ENCODE results near the gene LARGE1. TPM values are rescaled to one million over a fixed set of nuclear protein-coding genes. Genes with fewer than 3 reads are reported as not detected.

The LARGE1 gene
- total RNA-seq, 2 experiments from 2014 or later: 0.18 to 0.38 TPM

GRCh38 chr22:33715237-33715985, 204.9 kb downstream of the LARGE1 start:
- Mint-ChIP-seq H3K9me3 (peaks cover 38% of the 10 kb centered on the region), H3K36me3 (ENCODE audit: low read depth) (no peaks in the 10 kb centered on the region), H3K27ac (no peak overlapping the region), H3K4me1 (no peaks in the 10 kb centered on the region), H3K27me3 (no peaks in the 10 kb centered on the region), H3K4me3 (no peak overlapping the region)
- ChIA-PET POLR2A (no interaction called here), CTCF (no interaction called here)
- DNase-seq: no peak

GRCh38 chr22:33710326-33710725, 209.9 kb downstream of the LARGE1 start:
- ChIA-PET POLR2A (no interaction called here), CTCF (no interaction called here)

GRCh38 chr22:33707581-33707980, 212.7 kb downstream of the LARGE1 start:
- no peak overlapping the region for H3K4me3 Mint-ChIP-seq
- no peaks in the 10 kb centered on the region for H3K27me3 Mint-ChIP-seq
- H3K36me3 Mint-ChIP-seq (ENCODE audit: low read depth): no peaks in the 10 kb centered on the region
- H3K4me1 Mint-ChIP-seq: no peaks in the 10 kb centered on the region
- ChIA-PET CTCF (no interaction called here), POLR2A (no interaction called here)
- DNase-seq: no peak
- H3K27ac Mint-ChIP-seq: no peak overlapping the region
- peaks cover 28% of the 10 kb centered on the region for H3K9me3 Mint-ChIP-seq

More at GRCh38 chr22:33710326-33710725, 209.9 kb downstream of the LARGE1 start:
- Mint-ChIP-seq H3K36me3 (ENCODE audit: low read depth) (no peaks in the 10 kb centered on the region), H3K27me3 (no peaks in the 10 kb centered on the region), H3K4me3 (no peak overlapping the region), H3K27ac (no peak overlapping the region), H3K4me1 (no peaks in the 10 kb centered on the region), H3K9me3 (peaks cover 32% of the 10 kb centered on the region)
- DNase-seq: no peak

- Mint-ChIP-seq H3K36me3 (ENCODE audit: low read depth) (no peaks in the 10 kb centered on the region), H3K4me1 (no peaks in the 10 kb centered on the region), H3K4me3 (no peak overlapping the region), H3K9me3 (peaks cover 28% of the 10 kb centered on the region), H3K27me3 (no peaks in the 10 kb centered on the region), H3K27ac (no peak overlapping the region)
- no peak for DNase-seq
- ChIA-PET CTCF (no interaction called here), POLR2A (no interaction called here)
These were observed 214.2 kb downstream of the LARGE1 start for GRCh38 chr22:33706100-33706499.

- peaks cover 39% of the 10 kb centered on the region for H3K9me3 Mint-ChIP-seq
- H3K36me3 Mint-ChIP-seq (ENCODE audit: low read depth): no peaks in the 10 kb centered on the region
- ChIA-PET POLR2A (no interaction called here), CTCF (no interaction called here)
- DNase-seq: no peak
- H3K4me1 Mint-ChIP-seq: no peaks in the 10 kb centered on the region
- H3K27ac Mint-ChIP-seq: no peak overlapping the region
- no peak overlapping the region for H3K4me3 Mint-ChIP-seq
- H3K27me3 Mint-ChIP-seq: no peaks in the 10 kb centered on the region
These were observed 221.1 kb downstream of the LARGE1 start for GRCh38 chr22:33699176-33699575.

GRCh38 chr22:33697640-33698039, 222.6 kb downstream of the LARGE1 start:
- CTCF ChIA-PET: no interaction called here
- no peaks in the 10 kb centered on the region for H3K27me3 Mint-ChIP-seq
- H3K27ac Mint-ChIP-seq: no peak overlapping the region
- H3K4me3 Mint-ChIP-seq: no peak overlapping the region
- POLR2A ChIA-PET: no interaction called here
- H3K36me3 Mint-ChIP-seq (ENCODE audit: low read depth): no peaks in the 10 kb centered on the region
- DNase-seq: no peak
- H3K9me3 Mint-ChIP-seq: peaks cover 39% of the 10 kb centered on the region
- H3K4me1 Mint-ChIP-seq: no peaks in the 10 kb centered on the region

- peaks cover 31% of the 10 kb centered on the region for H3K9me3 Mint-ChIP-seq
- DNase-seq: no peak
- peaks cover 5% of the 10 kb centered on the region for H3K36me3 Mint-ChIP-seq (ENCODE audit: low read depth)
- H3K27ac Mint-ChIP-seq: no peak overlapping the region
- ChIA-PET CTCF (no interaction called here), POLR2A (no interaction called here)
- H3K27me3 Mint-ChIP-seq: no peaks in the 10 kb centered on the region
- H3K4me3 Mint-ChIP-seq: no peak overlapping the region
- no peaks in the 10 kb centered on the region for H3K4me1 Mint-ChIP-seq
These were observed 229.1 kb downstream of the LARGE1 start for GRCh38 chr22:33691057-33691630.

GRCh38 chr22:33688903-33689302, 231.4 kb downstream of the LARGE1 start:
- no peak overlapping the region for H3K27ac Mint-ChIP-seq
- POLR2A ChIA-PET: no interaction called here
- H3K9me3 Mint-ChIP-seq: peaks cover 38% of the 10 kb centered on the region
- CTCF ChIA-PET: no interaction called here
- H3K4me3 Mint-ChIP-seq: no peak overlapping the region
- H3K27me3 Mint-ChIP-seq: no peaks in the 10 kb centered on the region
- no peaks in the 10 kb centered on the region for H3K4me1 Mint-ChIP-seq
- DNase-seq: no peak
- H3K36me3 Mint-ChIP-seq (ENCODE audit: low read depth): peaks cover 5% of the 10 kb centered on the region

GRCh38 chr22:33687464-33687863, 232.8 kb downstream of the LARGE1 start:
- H3K4me1 Mint-ChIP-seq: no peaks in the 10 kb centered on the region
- H3K27me3 Mint-ChIP-seq: no peaks in the 10 kb centered on the region
- DNase-seq: no peak
- H3K36me3 Mint-ChIP-seq (ENCODE audit: low read depth): peaks cover 5% of the 10 kb centered on the region
- H3K9me3 Mint-ChIP-seq: peaks cover 40% of the 10 kb centered on the region
- CTCF ChIA-PET: no interaction called here
- POLR2A ChIA-PET: no interaction called here
- no peak overlapping the region for H3K4me3 Mint-ChIP-seq
- no peak overlapping the region for H3K27ac Mint-ChIP-seq

GRCh38 chr22:33684087-33684486, 236.2 kb downstream of the LARGE1 start:
- no peak overlapping the region for H3K4me3 Mint-ChIP-seq
- H3K27ac Mint-ChIP-seq: no peak overlapping the region
- ChIA-PET CTCF (no interaction called here), POLR2A (no interaction called here)
- no peaks in the 10 kb centered on the region for H3K4me1 Mint-ChIP-seq
- H3K9me3 Mint-ChIP-seq: peaks cover 44% of the 10 kb centered on the region
- no peaks in the 10 kb centered on the region for H3K27me3 Mint-ChIP-seq
- peaks cover 1% of the 10 kb centered on the region for H3K36me3 Mint-ChIP-seq (ENCODE audit: low read depth)
- no peak for DNase-seq

GRCh38 chr22:33682927-33683326, 237.3 kb downstream of the LARGE1 start:
- H3K27me3 Mint-ChIP-seq: no peaks in the 10 kb centered on the region
- POLR2A ChIA-PET: no interaction called here

GRCh38 chr22:33680632-33681031, 239.6 kb downstream of the LARGE1 start:
- DNase-seq: no peak
- CTCF ChIA-PET: no interaction called here
- Mint-ChIP-seq H3K27me3 (no peaks in the 10 kb centered on the region), H3K36me3 (ENCODE audit: low read depth) (no peaks in the 10 kb centered on the region), H3K4me3 (no peak overlapping the region), H3K27ac (no peak overlapping the region), H3K9me3 (peaks cover 31% of the 10 kb centered on the region), H3K4me1 (no peaks in the 10 kb centered on the region)
- POLR2A ChIA-PET: no interaction called here

More at GRCh38 chr22:33682927-33683326, 237.3 kb downstream of the LARGE1 start:
- CTCF ChIA-PET: no interaction called here
- Mint-ChIP-seq H3K27ac (no peak overlapping the region), H3K36me3 (ENCODE audit: low read depth) (no peaks in the 10 kb centered on the region), H3K4me3 (no peak overlapping the region), H3K9me3 (peaks cover 39% of the 10 kb centered on the region), H3K4me1 (no peaks in the 10 kb centered on the region)
- DNase-seq: no peak

- DNase-seq: no peak
- Mint-ChIP-seq H3K9me3 (peaks cover 28% of the 10 kb centered on the region), H3K27ac (no peak overlapping the region), H3K27me3 (no peaks in the 10 kb centered on the region), H3K36me3 (ENCODE audit: low read depth) (no peaks in the 10 kb centered on the region), H3K4me3 (no peak overlapping the region), H3K4me1 (no peaks in the 10 kb centered on the region)
- POLR2A ChIA-PET: no interaction called here
- CTCF ChIA-PET: no interaction called here
These were observed 241.8 kb downstream of the LARGE1 start for GRCh38 chr22:33678523-33678922.

GRCh38 chr22:33677536-33677935, 242.7 kb downstream of the LARGE1 start:
- Mint-ChIP-seq H3K4me3 (no peak overlapping the region), H3K27me3 (no peaks in the 10 kb centered on the region), H3K36me3 (ENCODE audit: low read depth) (no peaks in the 10 kb centered on the region), H3K9me3 (peaks cover 29% of the 10 kb centered on the region), H3K27ac (no peak overlapping the region), H3K4me1 (no peaks in the 10 kb centered on the region)
- DNase-seq: no peak
- ChIA-PET POLR2A (no interaction called here), CTCF (no interaction called here)

Measured in activated CD4-positive, alpha-beta memory T cell treated with anti-CD3 and anti-CD28 coated beads, Interleukin-2, amount 10 ng/mL, durations not matched to agents 7 days and 5 days (primary cell).